HG03457 (cell line): ENCODE measurements around the gene ASMTL.
"Not testable (repeated sequence)": the region's sequence is repeated elsewhere in the genome, so short reads cannot be mapped to it uniquely, and the experiment has no call there.

Experiments
- ATAC-seq: cut with Tn5 transposase; IDR thresholded peaks from one replicate; pipeline ENCODE4 v1.9.1; 2021; ENCODE audit warnings: moderate number of reproducible peaks; ENCODE audit not compliant: unreplicated experiment

Gene ASMTL

GRCh38 chrX:1411326-1411725 is 41.4 kb downstream of the ASMTL start:
- no peak for ATAC-seq

- ATAC-seq: no peak
These were observed 45.7 kb downstream of the ASMTL start for GRCh38 chrX:1407035-1407434.

- not testable (repeated sequence) for ATAC-seq
These were observed 46.9 kb downstream of the ASMTL start for GRCh38 chrX:1405769-1406168.

GRCh38 chrX:1403867-1404266 is 48.8 kb downstream of the ASMTL start:
- not testable (repeated sequence) for ATAC-seq

DNA sequence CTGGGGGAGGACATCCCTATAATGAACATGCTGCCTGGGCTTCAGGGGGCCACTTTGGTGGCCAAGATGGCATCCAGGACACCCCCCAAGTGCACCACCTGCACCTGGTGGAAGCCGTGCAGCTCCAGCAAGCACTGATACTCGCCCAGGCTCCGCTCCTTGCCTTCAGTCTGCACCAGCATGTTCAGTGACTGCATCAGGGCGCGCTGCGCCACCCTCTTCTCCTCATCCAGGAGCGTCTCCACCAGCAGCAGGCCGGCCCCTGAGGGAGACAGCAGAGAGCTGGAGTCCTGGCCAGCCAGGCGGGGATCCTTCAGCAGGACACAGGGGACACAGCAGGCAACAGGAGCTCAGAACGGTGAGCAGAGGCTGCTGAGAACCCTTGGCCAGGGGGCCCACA is 49.5 kb downstream of the ASMTL start:
- no peak for ATAC-seq

GRCh38 chrX:1401611-1402430 is 50.9 kb downstream of the ASMTL start:
- ATAC-seq: no peak

DNA sequence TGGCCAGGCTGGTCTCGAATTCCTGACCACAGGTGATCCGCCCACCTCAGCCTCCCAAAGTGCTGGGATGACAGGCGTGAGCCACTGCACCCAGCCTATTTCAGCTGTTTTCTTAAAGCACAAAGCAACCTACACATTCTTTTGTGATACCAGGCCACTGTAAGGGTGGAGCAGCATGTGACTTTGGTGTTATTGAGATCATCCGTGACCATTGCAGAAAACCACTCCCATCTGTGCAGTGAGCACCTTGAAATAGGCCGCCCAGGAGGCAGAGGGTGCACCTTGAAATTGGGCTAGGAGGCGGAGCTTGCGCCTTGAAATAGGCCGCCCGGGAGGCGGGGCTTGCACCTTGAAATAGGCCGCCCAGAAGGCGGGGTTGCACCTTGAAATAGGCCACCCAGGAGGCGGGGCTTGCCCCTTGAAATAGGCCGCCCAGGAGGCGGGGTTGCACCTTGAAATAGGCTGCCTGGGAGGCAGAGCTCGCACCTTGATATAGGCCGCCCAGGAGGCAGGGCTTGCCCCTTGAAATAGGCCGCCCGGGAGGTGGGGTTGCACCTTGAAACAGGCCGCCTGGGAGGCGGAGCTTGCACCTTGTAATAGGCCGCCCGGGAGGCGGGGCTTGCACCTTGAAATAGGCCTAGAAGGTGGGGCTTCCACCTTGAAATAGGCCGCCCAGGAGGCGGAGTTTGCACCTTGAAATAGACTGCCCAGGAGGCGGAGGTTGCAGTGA is 51.8 kb downstream of the ASMTL start:
- no peak for ATAC-seq

DNA sequence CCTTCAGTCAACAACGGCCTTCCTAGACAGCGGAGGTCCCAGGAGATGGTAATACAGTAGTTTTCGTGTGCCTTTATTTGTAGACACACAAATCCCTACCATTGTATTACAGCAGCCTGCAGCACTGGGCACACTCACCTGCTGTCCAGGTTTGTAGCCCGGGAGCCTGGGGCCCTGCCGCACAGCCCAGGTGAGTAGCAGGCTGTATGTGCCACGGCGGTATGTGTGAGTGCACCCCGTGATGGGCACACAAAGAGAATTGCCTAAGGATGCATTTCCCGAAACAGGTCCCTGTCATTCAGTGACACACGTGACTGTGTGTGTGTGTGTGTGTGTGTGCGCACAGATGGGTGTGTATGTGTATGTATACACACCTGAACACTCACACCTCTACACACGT is 52.7 kb downstream of the ASMTL start:
- no peak for ATAC-seq

DNA sequence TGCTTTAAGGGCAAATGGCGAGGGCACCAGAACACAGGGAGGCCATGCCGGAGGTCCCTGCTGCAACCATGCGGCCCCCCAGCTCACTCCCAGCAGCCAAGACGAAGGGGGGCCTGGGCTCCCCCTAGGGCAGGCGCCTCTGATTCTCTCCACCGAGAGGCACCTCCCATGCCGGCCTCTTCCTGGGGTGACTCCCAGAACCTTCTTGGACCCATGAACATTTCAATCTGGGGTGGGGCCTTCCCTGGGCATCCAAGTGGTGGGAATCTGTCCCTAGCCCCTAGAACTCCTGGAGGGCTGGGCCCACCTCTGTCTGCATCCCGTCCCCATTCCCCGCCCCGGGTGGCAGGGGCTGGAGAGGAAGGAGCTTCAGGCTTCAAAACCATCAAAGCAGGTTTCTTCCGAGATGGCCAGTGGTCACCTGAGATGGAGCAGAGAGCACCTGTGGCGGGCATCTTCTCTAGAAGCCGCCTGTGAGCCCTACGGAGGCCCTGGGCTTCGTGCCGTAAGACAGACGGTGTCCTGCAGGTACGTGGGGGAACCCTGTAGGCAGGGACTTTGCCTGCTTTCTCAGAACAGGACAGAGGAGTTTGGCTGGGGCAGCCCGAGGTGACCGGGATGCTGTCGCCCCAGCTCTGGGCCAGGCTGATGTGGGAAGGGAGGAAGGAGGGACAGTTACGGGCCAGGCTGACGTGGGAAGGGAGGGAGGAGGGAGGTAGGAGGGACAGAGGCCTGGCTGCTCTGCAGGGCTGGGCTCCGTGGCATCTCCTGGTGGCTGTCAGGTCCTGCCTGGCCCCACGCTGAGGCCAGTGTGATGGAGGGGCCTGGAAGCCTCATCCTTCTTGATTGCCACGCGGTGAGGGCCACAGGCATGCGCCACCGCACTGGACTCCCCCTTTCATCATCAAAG is 54.0 kb downstream of the ASMTL start:
- no peak for ATAC-seq

DNA sequence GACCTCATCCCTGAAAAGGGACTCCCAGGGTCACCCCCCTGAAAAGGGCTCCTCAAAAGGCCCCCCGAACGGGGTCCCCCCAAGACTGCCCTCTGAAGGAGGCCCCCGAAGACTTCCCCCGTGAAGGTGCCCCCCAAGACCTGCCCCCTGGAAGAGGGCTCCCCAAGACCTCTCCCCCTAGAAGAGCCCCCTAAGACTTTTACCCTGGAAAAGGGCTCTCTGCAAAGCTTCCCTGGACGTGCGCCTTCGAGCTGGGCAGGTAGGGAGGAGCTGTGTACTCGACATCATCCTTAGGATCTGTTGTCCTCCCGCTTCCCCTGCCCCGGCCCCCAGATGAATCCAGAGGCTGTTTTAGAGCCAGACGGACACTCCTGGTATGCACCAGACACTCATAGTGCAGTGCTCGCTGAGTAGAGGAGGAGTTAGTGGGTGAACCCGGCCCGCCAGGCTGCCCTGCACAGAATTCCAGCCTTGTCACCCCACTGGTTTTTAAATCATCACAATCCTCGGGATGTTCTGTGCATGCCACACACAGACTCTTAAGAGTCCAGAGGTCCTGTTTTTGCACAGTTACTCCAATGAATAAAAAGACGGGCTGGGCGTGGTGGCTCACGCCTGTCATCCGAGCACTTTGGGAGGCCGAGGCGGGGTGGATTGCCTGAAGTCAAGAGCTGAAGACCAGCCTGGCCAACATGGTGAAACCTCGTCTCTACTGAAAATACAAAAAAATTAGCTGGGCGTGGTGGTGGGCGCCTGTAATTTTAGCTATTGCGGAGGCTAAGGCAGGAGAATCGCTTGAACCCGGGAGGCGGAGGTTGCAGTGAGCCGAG is 55.1 kb downstream of the ASMTL start:
- ATAC-seq: no peak

DNA sequence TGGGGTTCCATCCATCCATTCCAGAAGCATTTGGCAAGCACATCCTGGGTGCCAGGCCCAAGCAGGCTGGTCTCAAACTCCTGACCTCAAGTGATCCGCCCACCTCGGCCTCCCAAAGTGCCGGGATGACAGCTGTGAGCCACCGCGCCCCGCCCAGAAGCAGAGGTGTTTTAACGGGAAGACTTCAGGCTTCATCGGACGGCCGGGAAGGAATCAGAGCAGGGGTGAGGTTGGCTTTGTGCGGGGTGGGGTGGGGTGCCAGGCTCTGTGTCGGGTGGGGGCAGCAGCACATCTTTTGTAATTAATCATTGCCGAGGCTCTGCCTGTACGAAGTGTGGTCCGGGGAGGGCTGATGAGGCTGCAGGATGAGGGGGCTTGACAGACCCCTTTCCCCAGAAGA is 55.7 kb downstream of the ASMTL start:
- ATAC-seq: no peak

DNA sequence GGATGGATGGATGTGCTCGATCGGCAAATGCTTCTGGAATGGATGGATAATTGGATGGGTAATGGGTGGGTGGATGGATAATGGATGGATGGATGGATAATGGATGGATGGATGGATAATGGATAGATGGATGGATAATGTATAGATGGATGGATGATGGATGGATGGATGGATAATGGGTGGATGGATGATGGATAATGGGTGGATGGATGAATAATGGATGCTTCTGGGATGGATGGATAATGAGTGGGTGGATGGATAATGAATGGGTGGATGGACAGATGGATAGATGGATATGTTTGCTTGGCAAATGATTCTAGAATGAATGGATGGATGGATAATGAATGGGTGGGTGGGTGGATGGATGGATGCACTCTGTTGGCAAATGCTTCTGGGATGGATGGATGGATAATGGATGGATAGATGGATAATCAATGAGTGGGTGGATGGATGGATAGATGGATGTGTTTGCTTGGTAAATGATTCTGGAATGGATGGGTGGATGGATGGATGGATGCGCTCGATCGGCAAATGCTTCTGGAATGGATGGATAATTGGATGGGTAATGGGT is 57.0 kb downstream of the ASMTL start:
- ATAC-seq: no peak

DNA sequence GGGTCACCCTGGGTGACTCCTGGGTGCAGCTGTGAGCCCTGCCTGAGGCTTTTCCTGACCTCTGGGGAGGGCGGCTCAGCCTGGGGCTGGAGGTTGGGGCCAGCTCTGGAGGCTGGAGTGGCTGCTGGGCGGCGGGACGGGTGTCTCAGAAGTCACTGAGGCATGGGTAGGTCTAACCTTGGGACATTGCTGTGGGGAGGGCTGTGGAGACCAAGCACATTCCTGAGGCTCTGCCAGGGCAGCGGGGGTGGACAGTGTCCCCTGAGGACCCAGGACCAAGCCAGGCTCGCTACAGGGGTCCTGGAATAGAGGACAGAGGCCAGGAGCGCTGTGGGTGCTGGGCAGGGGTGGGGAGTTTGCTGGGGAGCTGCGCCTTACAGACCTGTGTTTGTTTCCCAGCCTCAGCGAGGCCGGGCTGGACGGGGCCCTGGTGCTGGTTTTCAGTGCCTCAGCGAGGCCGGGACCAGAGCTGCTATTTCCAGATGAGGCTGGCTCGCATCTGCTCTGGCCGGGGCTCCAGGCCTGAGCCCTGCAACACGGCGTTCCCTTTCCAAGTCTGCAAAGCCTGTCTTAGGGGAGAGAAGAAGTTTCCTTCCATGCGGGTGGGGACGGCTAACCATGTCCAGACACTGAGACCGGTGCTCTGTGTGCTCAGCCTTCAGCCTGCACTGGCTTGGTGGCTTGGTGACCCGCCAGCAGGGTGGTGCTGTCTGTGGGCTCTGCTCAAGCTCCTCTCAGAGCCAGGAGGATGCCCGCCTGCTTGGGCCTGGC is 57.8 kb downstream of the ASMTL start:
- no peak for ATAC-seq

- ATAC-seq: no peak
These were observed 58.7 kb downstream of the ASMTL start for GRCh38 chrX:1393871-1394615.

DNA sequence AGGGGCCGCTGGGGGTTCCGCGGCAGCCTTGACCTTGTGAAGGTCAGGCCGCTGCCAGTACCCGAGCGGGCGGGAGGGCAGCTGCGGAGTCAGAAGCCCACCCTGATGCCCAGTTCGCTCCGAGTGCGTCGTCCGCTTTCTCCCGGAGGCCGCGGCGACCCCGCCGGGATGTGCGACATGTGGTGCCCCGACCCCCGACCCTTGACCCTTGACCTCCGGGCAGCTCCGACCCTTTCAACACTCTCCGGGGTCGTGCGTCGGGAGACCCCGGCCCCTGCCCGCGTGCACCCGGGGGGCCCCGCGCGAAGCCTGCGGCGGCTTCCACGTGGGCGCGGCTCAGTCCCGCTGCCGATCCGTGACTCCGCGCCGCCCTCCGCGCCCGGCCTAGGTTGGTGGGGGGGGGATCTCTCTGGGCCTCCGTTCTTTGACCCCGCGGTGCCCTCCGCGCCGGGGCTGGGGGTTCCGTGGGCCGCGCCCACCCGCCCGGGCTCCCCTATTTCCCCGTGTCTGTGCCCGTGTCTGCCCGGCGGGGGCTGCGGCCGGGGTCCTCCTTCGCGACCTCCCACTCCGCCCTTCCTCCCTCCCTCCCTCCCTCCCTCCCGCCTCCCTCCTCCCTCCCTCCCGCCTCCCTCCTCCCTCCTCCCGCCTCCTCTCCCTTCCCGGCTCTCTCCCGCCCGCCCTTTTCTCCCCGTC is 60.2 kb downstream of the ASMTL start:
- ATAC-seq: peak; percentile 14

GRCh38 chrX:1391707-1392375 is 60.9 kb downstream of the ASMTL start, which contains the start of gene SLC25A6:
Gene SLC25A6 (minus strand): TSS chrX:1392113. CDS start chrX:1392009, 104 bp downstream.
- ATAC-seq: peak; percentile 93

DNA sequence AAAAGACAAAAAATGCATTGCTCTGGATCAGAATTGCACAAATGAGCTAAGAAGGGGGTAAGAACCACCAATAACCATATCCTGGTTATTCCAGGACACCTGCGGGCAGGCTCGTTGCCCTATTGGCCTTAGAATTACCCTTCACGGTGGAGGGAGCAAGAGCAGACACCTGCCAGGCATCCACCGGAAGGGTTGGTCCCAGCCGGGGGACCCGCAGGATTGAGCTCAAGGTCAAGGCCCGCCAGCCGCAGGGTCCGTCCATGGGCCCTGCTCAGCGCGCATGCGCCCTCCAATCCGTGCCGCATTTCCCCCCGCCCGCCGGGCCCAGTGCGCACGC is 61.4 kb downstream of the ASMTL start:
- no peak for ATAC-seq
